Activated naive CD8-positive, alpha-beta T cell treated with anti-CD3 and anti-CD28 coated beads, Interleukin-2, amount 50 U/mL, for 24 hours (primary cell): ENCODE measurements around the gene TST.

Experiments used
- ATAC-seq: fragments of 150-1000 bp; cut with Tn5 transposase; one replicate; pipeline ENCODE4 v1.10.0; 2021
- DNase-seq: peaks from one replicate; pipeline ENCODE4 v3.0.0; 2021
- H3K27ac Mint-ChIP-seq: one replicate; pipeline ENCODE4 v1.8.0; 2021; ENCODE audit warnings: mild to moderate bottlenecking, mixed read lengths
- H3K27me3 Mint-ChIP-seq: one replicate; pipeline ENCODE4 v1.8.0; 2021; ENCODE audit warnings: mixed read lengths
- H3K36me3 Mint-ChIP-seq: one replicate; pipeline ENCODE4 v1.8.0; 2021; ENCODE audit warnings: low read depth, mixed read lengths
- H3K4me1 Mint-ChIP-seq: one replicate; pipeline ENCODE4 v1.8.0; 2021; ENCODE audit warnings: mixed read lengths
- H3K4me3 Mint-ChIP-seq: one replicate; pipeline ENCODE4 v1.8.0; 2021; ENCODE audit warnings: mild to moderate bottlenecking, moderate library complexity, mixed read lengths
- H3K9me3 Mint-ChIP-seq: one replicate; pipeline ENCODE4 v1.8.0; 2021; ENCODE audit warnings: mixed read lengths

Gene TST

GRCh38 chr22:37019309-37020191 is at the start of gene TST, which contains the start of gene MPST:
TSS of gene TST (minus strand) at chr22:37019447. CDS start at chr22:37018732, 715 bp downstream.
TSS of gene MPST (plus strand) at chr22:37019742. CDS start at chr22:37019837, 95 bp downstream.
- Mint-ChIP-seq H3K4me3 (peak within 1 kb of the TSS; percentile 78), H3K27me3 (peaks cover 22% of the 10 kb centered on the region), H3K27ac (no peak within 1 kb of the TSS), H3K36me3 (no peaks in the 10 kb centered on the region), H3K9me3 (no peaks in the 10 kb centered on the region), H3K4me1 (peaks cover 11% of the 10 kb centered on the region)
- ATAC-seq (peak; percentile 52), DNase-seq (peak; percentile 40)

DNA sequence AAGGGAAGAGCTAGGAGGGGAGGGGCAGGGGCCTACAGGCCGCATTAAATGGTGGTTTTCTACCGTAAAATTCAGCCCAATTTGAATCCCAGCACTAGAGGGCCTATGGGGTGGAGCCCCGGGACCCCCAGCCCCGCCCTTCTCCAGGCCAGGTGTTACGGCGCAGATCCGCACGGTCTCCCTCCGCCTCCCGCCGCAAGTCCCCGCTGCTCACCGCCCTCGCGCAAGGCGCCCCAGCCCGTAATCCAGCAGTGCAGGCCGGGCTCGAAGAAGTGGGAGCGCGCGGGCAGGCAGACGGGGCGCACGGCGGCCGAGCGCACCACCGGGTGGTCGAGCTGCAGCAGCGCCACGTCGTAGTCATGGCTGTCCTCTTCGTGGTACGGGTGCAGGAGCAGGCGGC is 49.6 kb upstream of the TST start:
- peaks cover 21% of the 10 kb centered on the region for H3K27me3 Mint-ChIP-seq
- ATAC-seq (no peak), DNase-seq (no peak)
- no peak overlapping the region for H3K4me3 Mint-ChIP-seq
- no peaks in the 10 kb centered on the region for H3K9me3 Mint-ChIP-seq
- no peak overlapping the region for H3K27ac Mint-ChIP-seq
- peaks cover 1% of the 10 kb centered on the region for H3K36me3 Mint-ChIP-seq
- H3K4me1 Mint-ChIP-seq, result no peaks in the 10 kb centered on the region

DNA sequence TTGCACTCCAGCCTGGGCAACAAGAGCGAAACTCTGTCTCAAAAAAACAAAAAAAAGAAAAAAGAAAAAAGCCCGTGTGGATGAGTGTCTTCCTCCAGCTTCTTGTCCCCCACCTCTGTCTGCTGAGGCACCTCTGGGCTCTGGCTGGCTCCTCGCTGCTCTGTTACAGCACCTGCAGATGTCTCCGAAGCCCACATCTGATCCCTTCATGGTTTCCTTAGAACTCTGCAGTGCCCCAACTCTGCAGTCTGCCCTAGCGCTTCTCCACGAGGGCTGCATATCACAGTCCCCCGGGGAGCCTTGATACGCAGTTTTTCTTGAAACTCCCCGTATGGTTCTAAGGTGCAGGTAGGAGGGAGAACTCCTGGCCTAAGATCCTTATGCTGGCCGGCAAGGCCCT is 48.2 kb upstream of the TST start:
- ATAC-seq (no peak), DNase-seq (no peak)
- no peaks in the 10 kb centered on the region for H3K9me3 Mint-ChIP-seq
- H3K27ac Mint-ChIP-seq, result no peak overlapping the region
- no peaks in the 10 kb centered on the region for H3K4me1 Mint-ChIP-seq
- no peak overlapping the region for H3K4me3 Mint-ChIP-seq
- peaks cover 21% of the 10 kb centered on the region for H3K27me3 Mint-ChIP-seq
- H3K36me3 Mint-ChIP-seq, result peaks cover 1% of the 10 kb centered on the region

- H3K9me3 Mint-ChIP-seq, result no peaks in the 10 kb centered on the region
- peaks cover 21% of the 10 kb centered on the region for H3K27me3 Mint-ChIP-seq
- ATAC-seq (no peak), DNase-seq (no peak)
- no peak overlapping the region for H3K4me3 Mint-ChIP-seq
- H3K27ac Mint-ChIP-seq, result no peak overlapping the region
- peaks cover 11% of the 10 kb centered on the region for H3K4me1 Mint-ChIP-seq
- H3K36me3 Mint-ChIP-seq, result peaks cover 1% of the 10 kb centered on the region
These were observed 46.7 kb upstream of the TST start for GRCh38 chr22:37065961-37066360.

DNA sequence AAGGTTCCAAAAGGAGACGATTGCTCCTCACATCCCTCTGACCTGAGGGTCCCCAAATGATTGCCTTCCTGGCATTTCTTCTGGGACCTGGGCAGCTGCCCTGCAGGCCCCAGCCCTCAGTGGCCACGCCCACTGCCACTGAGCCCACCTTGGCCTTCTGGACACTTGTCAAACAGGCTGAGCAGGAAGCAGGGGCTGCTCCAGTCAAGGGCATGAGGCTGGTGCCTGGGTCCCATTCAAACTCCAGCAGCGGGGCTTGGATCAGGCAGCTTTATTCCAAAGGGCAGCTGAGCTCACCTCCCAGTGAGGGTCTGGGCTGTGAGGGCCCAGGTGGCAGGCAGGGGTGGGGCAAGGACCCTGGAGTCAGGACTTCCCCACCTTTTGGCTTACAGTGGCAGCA is 45.9 kb upstream of the TST start:
- ATAC-seq (no peak), DNase-seq (no peak)
- H3K27ac Mint-ChIP-seq, result no peak overlapping the region
- no peaks in the 10 kb centered on the region for H3K9me3 Mint-ChIP-seq
- peaks cover 18% of the 10 kb centered on the region for H3K4me1 Mint-ChIP-seq
- H3K27me3 Mint-ChIP-seq, result peaks cover 17% of the 10 kb centered on the region
- peaks cover 1% of the 10 kb centered on the region for H3K36me3 Mint-ChIP-seq
- H3K4me3 Mint-ChIP-seq, result no peak overlapping the region

GRCh38 chr22:37064553-37064952 is 45.3 kb upstream of the TST start:
- peaks cover 11% of the 10 kb centered on the region for H3K27me3 Mint-ChIP-seq
- H3K4me3 Mint-ChIP-seq, result no peak overlapping the region
- H3K4me1 Mint-ChIP-seq, result peaks cover 24% of the 10 kb centered on the region
- no peak for ATAC-seq
- peaks cover 1% of the 10 kb centered on the region for H3K36me3 Mint-ChIP-seq
- DNase-seq, result no peak
- H3K9me3 Mint-ChIP-seq, result no peaks in the 10 kb centered on the region
- H3K27ac Mint-ChIP-seq, result no peak overlapping the region

GRCh38 chr22:37063431-37064420 is 44.5 kb upstream of the TST start:
- no peak for DNase-seq
- Mint-ChIP-seq H3K27me3 (peaks cover 8% of the 10 kb centered on the region), H3K4me1 (peaks cover 24% of the 10 kb centered on the region), H3K4me3 (no peak overlapping the region), H3K9me3 (no peaks in the 10 kb centered on the region), H3K27ac (no peak overlapping the region), H3K36me3 (peaks cover 1% of the 10 kb centered on the region)
- no peak for ATAC-seq

DNA sequence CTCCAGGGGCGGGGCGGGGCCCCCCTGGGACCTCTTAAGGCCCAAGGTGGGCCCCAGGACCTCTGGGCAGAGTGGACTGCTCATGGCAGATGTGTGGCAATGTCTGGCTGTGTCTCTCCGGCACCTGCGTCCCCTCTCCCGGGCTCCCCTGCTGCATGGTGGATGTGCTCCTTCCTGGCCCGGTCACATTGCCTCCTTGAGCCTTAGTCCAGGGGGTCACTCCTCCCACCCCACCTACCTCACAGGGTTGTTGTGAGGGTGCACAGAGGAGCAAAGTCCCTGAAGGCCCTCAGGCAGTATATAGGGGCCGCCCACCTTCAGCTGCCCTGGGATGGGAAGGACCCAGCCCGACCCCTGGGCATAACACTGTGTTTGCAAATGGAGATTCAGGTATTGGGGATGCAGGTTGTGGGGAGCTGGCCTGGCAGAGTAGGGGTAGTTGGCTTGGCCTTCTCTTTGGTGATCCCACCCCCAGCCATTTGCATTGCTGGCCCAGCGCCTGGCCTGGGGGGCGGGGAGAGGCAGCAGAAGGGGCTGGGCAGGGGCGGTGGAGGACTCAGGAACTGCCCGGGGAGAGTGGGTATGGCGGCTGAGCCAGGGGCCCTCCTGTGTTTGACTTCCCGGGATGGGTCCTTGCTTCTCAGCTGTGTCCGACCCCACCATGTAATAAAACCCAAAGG is 43.6 kb upstream of the TST start:
- H3K36me3 Mint-ChIP-seq, result peaks cover 1% of the 10 kb centered on the region
- DNase-seq, result no peak
- peaks cover 24% of the 10 kb centered on the region for H3K4me1 Mint-ChIP-seq
- ATAC-seq, result no peak
- no peak overlapping the region for H3K4me3 Mint-ChIP-seq
- H3K27ac Mint-ChIP-seq, result no peak overlapping the region
- H3K27me3 Mint-ChIP-seq, result peaks cover 3% of the 10 kb centered on the region
- no peaks in the 10 kb centered on the region for H3K9me3 Mint-ChIP-seq

DNA sequence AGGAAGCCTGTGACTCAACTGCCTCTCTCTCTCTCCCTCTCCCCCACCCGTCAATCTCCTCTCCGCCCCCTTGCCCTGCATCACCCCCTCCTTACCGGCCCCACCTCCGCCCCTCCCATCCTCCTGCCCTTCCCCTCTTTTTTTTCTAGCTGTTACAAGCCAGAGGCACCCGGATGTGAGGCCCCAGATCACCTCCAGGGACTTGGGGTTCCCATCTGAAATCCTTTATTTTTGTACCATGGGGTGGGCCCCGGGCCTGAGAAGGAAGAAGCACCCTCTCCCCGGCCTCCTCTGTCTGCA is 43.1 kb upstream of the TST start:
- Mint-ChIP-seq H3K36me3 (peaks cover 1% of the 10 kb centered on the region), H3K4me3 (no peak overlapping the region), H3K4me1 (peaks cover 24% of the 10 kb centered on the region), H3K9me3 (no peaks in the 10 kb centered on the region), H3K27me3 (no peaks in the 10 kb centered on the region), H3K27ac (no peak overlapping the region)
- DNase-seq, result no peak
- no peak for ATAC-seq

- ATAC-seq (no peak), DNase-seq (no peak)
- Mint-ChIP-seq H3K4me1 (peaks cover 24% of the 10 kb centered on the region), H3K4me3 (no peak overlapping the region), H3K27me3 (no peaks in the 10 kb centered on the region), H3K9me3 (no peaks in the 10 kb centered on the region), H3K36me3 (peaks cover 6% of the 10 kb centered on the region), H3K27ac (no peak overlapping the region)
These were observed 42.5 kb upstream of the TST start for GRCh38 chr22:37061611-37062375.

DNA sequence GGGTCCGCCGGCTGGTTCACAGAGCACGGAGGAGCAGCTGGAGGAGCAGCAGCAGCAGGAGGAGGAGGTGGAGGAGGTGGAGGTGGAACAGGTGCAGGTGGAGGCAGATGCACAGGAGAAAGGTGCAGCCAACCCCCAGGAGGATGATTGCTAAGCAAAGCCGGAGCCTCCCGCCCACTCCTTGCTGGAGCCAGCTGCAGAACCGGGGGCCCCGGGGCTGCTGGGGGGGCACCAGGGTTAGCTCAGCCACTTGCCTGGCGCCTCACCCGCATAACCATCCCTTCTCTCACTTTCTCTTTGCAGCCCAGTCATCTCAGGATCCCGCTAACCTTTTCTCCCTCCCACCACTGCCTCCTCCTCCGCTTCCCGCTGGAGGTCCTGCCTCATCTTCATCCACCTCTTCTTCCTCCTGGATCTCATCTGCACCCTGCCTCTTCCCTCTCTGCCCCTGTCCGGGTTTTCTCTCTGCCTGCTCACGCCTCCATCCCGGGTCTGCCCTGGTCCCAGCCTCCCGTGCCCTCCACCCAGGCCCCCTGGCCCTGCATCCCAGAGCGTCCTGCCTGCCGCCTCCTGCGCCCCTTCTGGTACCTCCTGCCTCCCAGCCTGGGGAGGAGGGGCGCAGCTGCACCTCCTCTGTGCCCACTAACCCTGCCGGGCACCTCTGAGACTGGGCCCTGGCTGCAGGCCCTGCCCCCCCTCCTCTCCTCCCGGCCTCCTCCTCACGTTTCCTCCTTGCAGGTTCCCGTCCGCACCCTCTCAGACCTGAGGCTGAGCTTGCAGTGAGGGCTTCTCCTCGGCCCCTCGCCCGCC is 41.8 kb upstream of the TST start:
- peaks cover 24% of the 10 kb centered on the region for H3K4me1 Mint-ChIP-seq
- H3K36me3 Mint-ChIP-seq, result peaks cover 5% of the 10 kb centered on the region
- peak; percentile 77 for ATAC-seq
- no peak overlapping the region for H3K27ac Mint-ChIP-seq
- peak; percentile 71 for DNase-seq
- H3K9me3 Mint-ChIP-seq, result no peaks in the 10 kb centered on the region
- H3K27me3 Mint-ChIP-seq, result no peaks in the 10 kb centered on the region
- H3K4me3 Mint-ChIP-seq, result peak overlapping the region; percentile 38

DNA sequence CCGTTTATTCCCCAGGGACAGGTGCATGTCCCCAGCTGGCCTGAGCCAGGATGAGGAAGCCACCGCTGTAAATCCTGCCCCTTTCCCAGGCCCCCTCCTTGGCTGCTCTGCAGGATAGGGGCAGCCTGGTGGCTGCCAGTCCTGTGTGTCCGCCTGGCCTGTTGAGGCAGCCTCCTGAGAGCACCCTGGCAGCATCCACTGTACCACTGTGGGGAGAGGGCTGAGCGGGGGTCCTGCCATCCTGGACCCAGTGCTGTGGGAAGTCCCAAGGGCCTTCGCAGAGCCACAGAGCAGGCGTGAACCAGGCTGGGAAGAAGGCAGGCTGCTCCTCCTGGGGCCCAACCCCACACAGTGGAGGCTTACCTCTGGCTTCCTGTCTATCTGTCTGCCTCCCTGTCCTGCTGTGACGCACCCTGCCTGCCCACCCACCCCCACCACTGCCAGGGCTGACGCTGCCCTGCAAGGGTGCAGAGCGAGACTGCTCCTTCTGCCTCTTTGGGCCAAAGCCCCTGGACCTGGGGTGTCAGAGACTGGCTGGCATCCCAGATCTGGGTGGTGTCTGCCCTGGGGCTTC is 40.7 kb upstream of the TST start:
- H3K9me3 Mint-ChIP-seq, result no peaks in the 10 kb centered on the region
- H3K27ac Mint-ChIP-seq, result no peak overlapping the region
- DNase-seq (peak; percentile 25), ATAC-seq (peak; percentile 27)
- H3K36me3 Mint-ChIP-seq, result peaks cover 5% of the 10 kb centered on the region
- peaks cover 24% of the 10 kb centered on the region for H3K4me1 Mint-ChIP-seq
- H3K4me3 Mint-ChIP-seq, result no peak overlapping the region
- no peaks in the 10 kb centered on the region for H3K27me3 Mint-ChIP-seq
